ENCODE data around the gene KPNA4. TPM values are rescaled to one million over a fixed set of nuclear protein-coding genes. Genes with fewer than 3 reads are reported as not detected.

Gene KPNA4
- total and polyA plus RNA-seq, 12 donors: 21.6 to 190 (median 134) TPM

- no peak for TF ChIP-seq CTCF (IDR thresholded peaks at IDR 0.05)
- Histone ChIP-seq H3K27me3 (peaks cover 0 to 11% (median 0%) of the 10 kb centered on the region in 7 donors), H3K4me1 (no peaks in the 10 kb centered on the region), H3K9me3 (peaks cover 0 to 17% (median 0%) of the 10 kb centered on the region in 11 donors), H3K36me3 (no peaks in the 10 kb centered on the region), H3K4me3 (no peak overlapping the region), H3K27ac (no peak overlapping the region)
- ATAC-seq: no peak
- no peak for DNase-seq
- WGBS, 2 donors: 83 to 97% methylated on average over 2 of the region's 2 CpGs
- intact Hi-C loops (cut with DNase I): no loop called here
These were observed 90.2 kb downstream of the KPNA4 start for GRCh38 chr3:160475153-160475552.

- Histone ChIP-seq H3K36me3 (no peaks in the 10 kb centered on the region), H3K9me3 (peaks cover 0 to 23% (median 0%) of the 10 kb centered on the region in 11 donors), H3K4me1 (no peaks in the 10 kb centered on the region), H3K4me3 (no peak overlapping the region), H3K27me3 (peaks cover 0 to 11% (median 0%) of the 10 kb centered on the region in 7 donors), H3K27ac (no peak overlapping the region)
- TF ChIP-seq CTCF (IDR thresholded peaks at IDR 0.05): no peak
- DNase-seq (no peak), ATAC-seq (no peak)
- intact Hi-C loops (cut with DNase I): no loop called here
These were observed 90.9 kb downstream of the KPNA4 start for GRCh38 chr3:160474416-160474838.

- Histone ChIP-seq H3K36me3 (no peaks in the 10 kb centered on the region), H3K27me3 (peaks cover 0 to 11% (median 0%) of the 10 kb centered on the region in 7 donors), H3K27ac (no peak overlapping the region), H3K9me3 (peaks cover 0 to 23% (median 0%) of the 10 kb centered on the region in 11 donors), H3K4me3 (no peak overlapping the region), H3K4me1 (no peaks in the 10 kb centered on the region)
- no peak for TF ChIP-seq CTCF (IDR thresholded peaks at IDR 0.05)
- ATAC-seq: no peak
- intact Hi-C loops (cut with DNase I): no loop called here
- 45 to 60% methylated on average over 1 of the region's 1 CpG for WGBS, 2 donors
- no peak for DNase-seq
These were observed 91.4 kb downstream of the KPNA4 start for GRCh38 chr3:160473978-160474377.

GRCh38 chr3:160473221-160473620 is 92.2 kb downstream of the KPNA4 start:
- H3K4me3 ChIP-seq: no peak overlapping the region
- ATAC-seq: no peak
- TF ChIP-seq CTCF (IDR thresholded peaks at IDR 0.05): no peak
- H3K27me3 ChIP-seq: peaks cover 0 to 11% (median 0%) of the 10 kb centered on the region in 7 donors
- no peaks in the 10 kb centered on the region for H3K4me1 ChIP-seq
- H3K9me3 ChIP-seq: peaks cover 0 to 23% (median 0%) of the 10 kb centered on the region in 11 donors
- no peaks in the 10 kb centered on the region for H3K36me3 ChIP-seq
- H3K27ac ChIP-seq: no peak overlapping the region
- WGBS, 2 donors: 37 to 46% methylated on average over 1 of the region's 1 CpG
- DNase-seq: no peak
- intact Hi-C loops (cut with DNase I): no loop called here

All from heart right ventricle (tissue), 16 donors.